Measurements from ENCODE around the gene CUL2.
A peak's percentile ranks its signal among the peaks of the same experiment; 100 is the strongest.
"Not testable (repeated sequence)": the region's sequence is repeated elsewhere in the genome, so short reads cannot be mapped to it uniquely, and the experiment has no call there.

Gene CUL2

GRCh38 chr10:35019041-35020024, 70.8 kb downstream of the CUL2 start:
- DNase-seq (ENCODE audit: low spot score) = no peak

GRCh38 chr10:35017608-35018007, 72.5 kb downstream of the CUL2 start:
- DNase-seq (ENCODE audit: low spot score) = no peak

- no peak for DNase-seq (ENCODE audit: low spot score)
Observed at GRCh38 chr10:35015843-35016408, 74.2 kb downstream of the CUL2 start.

GRCh38 chr10:35012781-35013180, 77.4 kb downstream of the CUL2 start:
- DNase-seq (ENCODE audit: low spot score) = no peak

- DNase-seq (ENCODE audit: low spot score) = no peak
Observed at GRCh38 chr10:35011771-35012191, 78.4 kb downstream of the CUL2 start.

DNA sequence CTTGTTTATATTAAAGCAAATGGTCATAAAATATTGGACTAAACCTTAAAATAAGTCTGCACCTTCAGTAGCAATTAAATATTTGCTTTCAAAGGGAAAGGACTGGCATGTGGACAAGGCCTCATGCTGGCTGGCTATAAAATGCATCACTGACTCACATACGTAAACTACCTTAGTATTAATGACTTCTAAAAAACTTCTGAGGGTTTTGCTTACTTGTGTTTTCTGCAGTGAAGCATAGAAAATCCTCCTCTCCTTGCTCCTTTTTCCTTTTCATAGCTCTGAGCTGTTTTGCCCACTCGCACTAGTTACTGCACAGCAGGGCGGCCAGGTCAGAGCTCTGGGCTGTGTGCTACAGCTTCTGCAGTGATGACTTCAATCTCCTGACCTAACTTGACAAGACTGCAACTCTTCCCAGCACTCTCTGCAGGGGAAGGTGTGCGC, 82.3 kb downstream of the CUL2 start:
- DNase-seq (ENCODE audit: low spot score) = no peak

DNA sequence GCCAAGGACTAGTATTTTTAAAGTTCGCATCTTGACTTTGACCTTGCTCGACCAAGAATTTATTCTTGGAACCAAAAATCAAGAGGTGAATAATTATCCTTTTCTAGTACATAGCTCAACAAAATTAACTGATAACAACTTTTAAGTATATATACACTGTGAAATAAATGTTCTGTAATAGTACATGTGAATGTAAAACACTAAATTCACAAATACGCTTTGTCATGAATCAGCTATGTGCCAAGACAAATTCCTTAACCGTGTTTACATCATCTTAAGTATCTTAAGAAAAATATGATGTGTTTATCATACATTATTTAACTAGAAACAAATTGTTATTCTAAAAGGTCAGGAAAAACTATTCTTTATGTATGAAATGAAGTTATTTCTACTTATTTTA, 83.3 kb downstream of the CUL2 start:
- DNase-seq (ENCODE audit: low spot score) = no peak

- no peak for DNase-seq (ENCODE audit: low spot score)
Observed at GRCh38 chr10:35005868-35006267, 84.3 kb downstream of the CUL2 start.

GRCh38 chr10:35004651-35005050, 85.5 kb downstream of the CUL2 start:
- DNase-seq (ENCODE audit: low spot score) = no peak

DNA sequence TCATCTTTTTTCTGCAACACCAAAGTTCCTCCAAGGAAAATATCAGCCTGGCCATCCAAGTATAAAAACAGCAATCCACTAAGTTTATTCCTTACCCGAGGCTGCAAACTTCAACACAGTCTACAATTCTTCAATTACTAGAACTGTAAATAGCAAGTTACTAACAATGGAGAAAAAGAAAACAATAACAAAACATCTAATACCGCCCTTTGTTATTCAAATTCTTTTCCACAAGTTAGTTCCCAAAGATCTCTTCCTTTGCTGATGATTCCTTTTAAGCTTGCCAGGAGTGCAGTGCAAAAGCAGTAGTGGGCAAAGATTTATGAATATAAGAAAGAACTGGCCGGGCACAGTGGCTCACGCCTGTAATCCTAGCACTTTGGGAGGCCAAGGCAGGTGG, 86.2 kb downstream of the CUL2 start:
- DNase-seq (ENCODE audit: low spot score) = no peak

GRCh38 chr10:35000936-35001335, 89.2 kb downstream of the CUL2 start:
- DNase-seq (ENCODE audit: low spot score) = no peak

DNA sequence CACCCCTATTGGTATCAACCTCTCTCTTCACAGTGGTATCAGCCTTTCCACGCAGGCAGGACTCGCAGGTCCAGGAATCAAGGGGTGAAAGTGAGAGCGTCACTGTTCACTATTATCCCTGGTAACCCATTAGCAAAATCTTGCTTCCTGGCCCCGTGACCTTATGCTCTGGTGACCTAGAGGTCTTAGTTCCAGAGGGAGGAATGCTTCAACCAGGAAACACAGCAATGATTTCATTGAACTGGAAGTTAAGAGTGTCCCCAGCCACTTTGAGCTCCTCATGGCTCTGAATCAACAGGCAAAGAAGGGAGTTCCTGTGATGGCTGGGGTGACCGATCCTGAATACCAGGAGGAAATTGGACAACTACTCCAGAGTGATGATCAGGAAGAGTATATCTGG, 90.6 kb downstream of the CUL2 start:
- no peak for DNase-seq (ENCODE audit: low spot score)

- DNase-seq (ENCODE audit: low spot score) = no peak
Observed at GRCh38 chr10:34998940-34999339, 91.2 kb downstream of the CUL2 start.

DNA sequence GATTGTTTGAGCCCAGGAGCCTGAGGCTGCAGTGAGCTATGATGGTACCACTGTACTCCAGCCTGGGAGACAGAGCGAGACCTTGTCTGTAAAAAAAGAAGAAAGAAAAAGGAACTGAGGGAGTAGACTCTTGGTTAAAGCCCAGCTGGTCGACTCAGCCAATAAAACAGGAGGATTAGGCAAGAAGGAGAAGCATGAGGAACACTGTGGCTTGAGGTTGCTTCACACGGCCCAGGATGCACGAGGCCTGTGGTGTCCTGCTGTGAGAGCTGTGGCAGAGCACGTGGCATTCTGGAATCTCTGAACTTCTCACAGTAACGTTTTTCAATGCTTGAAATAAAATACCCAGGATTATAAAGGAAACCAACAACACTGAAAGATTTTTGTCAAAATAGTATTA, 93.3 kb downstream of the CUL2 start:
- no peak for DNase-seq (ENCODE audit: low spot score)

GRCh38 chr10:34995925-34996324, 94.2 kb downstream of the CUL2 start:
- no peak for DNase-seq (ENCODE audit: low spot score)

DNA sequence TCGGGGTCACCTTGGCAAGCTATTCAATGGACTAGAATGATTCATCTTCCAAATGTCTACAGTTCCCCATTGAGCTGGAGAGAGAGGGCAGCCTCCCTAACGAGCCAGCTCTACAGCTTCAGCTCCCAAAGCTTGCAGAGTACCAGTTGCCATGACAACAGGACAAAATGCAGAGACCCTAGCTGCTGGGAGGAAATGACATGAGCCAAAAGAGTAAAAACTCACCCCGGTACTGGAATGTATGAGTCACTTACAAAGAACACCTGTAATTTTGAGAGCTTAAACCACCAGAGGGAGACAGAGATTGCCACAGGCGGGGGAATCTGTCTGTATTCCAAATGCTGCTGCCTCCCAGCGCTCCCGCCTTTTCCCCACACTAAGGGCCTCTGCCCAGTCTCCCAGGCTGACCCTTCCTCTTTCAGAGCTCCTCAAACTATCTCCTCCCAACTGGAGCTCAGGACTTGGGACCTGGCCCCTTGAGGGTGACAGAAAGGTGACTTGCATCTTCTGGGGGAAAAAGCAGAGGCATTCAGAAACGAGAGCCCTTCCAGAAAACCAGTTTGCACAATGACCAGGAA, 95.5 kb downstream of the CUL2 start:
- DNase-seq (ENCODE audit: low spot score) = peak; percentile 74

DNA sequence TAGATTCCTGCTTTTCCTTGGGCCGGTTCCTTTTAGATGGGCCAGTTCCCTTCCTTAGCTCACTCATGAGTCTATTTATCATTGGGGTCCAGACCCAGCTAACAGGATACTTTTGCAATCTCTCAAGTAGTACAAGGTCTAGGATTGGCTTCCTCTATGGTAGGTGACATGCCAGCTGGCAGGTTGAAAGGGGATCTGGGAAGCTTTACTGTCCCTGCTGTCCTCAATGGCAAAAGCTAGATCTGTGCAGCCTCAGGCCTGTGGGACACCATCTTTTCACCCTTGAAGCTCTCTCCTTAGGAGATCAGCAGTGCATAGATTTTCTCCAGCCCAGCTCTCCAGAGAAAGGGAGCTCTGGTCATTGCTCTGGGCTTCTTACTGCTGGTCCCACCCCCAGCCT, 96.4 kb downstream of the CUL2 start:
- DNase-seq (ENCODE audit: low spot score) = no peak

- DNase-seq (ENCODE audit: low spot score) = not testable (repeated sequence)
Observed at GRCh38 chr10:34991117-34991516, 99.0 kb downstream of the CUL2 start.

- no peak for DNase-seq (ENCODE audit: low spot score)
Observed at GRCh38 chr10:34988397-34989067, 101.6 kb downstream of the CUL2 start.

- DNase-seq (ENCODE audit: low spot score) = no peak
Observed at GRCh38 chr10:34985823-34986222, 104.3 kb downstream of the CUL2 start.

- DNase-seq (ENCODE audit: low spot score) = no peak
Observed at GRCh38 chr10:34985146-34985545, 105.0 kb downstream of the CUL2 start.

DNA sequence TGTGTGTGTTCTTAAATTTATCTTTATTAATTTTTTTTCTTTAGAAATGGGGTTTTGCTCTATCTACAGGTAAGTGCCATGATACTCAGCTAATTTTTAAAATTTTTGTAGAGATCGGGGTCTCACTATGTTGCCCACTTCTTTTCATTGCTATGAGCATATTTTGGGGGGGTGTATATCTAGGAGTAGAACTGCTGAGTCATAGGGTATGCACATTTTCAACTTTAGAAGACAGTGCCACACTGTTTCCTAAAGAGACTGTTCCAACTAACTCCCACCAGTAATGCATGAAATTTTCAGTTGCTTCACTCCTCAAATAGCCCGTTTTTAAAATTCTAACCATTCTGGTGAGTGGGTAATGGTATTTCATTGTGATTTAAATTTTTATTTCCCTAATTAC, 108.3 kb downstream of the CUL2 start:
- DNase-seq (ENCODE audit: low spot score) = no peak

- no peak for DNase-seq (ENCODE audit: low spot score)
Observed at GRCh38 chr10:34979938-34980337, 110.2 kb downstream of the CUL2 start.
